ENCODE data around the gene HIF1A.

DNA sequence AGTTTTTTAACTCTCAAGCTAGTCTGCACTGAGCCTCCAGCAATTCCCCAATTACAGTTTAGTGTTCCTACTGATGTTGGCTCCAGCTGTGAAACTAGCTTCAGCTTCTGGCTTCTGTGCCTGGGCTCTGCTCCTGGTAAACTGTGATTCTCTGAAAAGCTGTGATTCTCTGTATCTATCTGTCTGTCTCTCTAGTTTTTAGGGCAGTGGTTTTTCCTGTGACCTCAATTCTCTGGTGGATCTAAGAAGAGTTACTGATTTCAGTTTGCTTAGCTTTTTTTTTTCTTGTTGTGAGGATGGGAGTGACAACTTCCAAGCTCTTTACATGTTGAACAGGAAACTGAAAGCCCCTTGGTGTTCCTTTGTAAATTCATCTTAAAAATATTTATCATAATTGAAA is 3.8 kb upstream of the HIF1A start:
- TF ChIP-seq, protein P1, sequence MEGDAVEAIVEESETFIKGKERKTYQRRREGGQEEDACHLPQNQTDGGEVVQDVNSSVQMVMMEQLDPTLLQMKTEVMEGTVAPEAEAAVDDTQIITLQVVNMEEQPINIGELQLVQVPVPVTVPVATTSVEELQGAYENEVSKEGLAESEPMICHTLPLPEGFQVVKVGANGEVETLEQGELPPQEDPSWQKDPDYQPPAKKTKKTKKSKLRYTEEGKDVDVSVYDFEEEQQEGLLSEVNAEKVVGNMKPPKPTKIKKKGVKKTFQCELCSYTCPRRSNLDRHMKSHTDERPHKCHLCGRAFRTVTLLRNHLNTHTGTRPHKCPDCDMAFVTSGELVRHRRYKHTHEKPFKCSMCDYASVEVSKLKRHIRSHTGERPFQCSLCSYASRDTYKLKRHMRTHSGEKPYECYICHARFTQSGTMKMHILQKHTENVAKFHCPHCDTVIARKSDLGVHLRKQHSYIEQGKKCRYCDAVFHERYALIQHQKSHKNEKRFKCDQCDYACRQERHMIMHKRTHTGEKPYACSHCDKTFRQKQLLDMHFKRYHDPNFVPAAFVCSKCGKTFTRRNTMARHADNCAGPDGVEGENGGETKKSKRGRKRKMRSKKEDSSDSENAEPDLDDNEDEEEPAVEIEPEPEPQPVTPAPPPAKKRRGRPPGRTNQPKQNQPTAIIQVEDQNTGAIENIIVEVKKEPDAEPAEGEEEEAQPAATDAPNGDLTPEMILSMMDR (IDR thresholded peaks at IDR 0.05) = no peak
- no peak for TF ChIP-seq ZFX (IDR thresholded peaks at IDR 0.05; ENCODE audit: borderline replicate concordance)

Data from 22Rv1 (cell line).